Omental fat pad (tissue), 4 donors: ENCODE data around the gene MTHFD2L. TPM values are rescaled to one million over a fixed set of nuclear protein-coding genes. Genes with fewer than 3 reads are reported as not detected.
A peak's percentile ranks its signal among the peaks of the same experiment; 100 is the strongest.

Source experiments
- ATAC-seq: fragments of 150-250 bp; one replicate; pipeline ENCODE4 v1.9.1; 2016; ENCODE audit warnings: mild to moderate bottlenecking, moderate library complexity; ENCODE audit not compliant: low FRiP score
- DNase-seq: peaks from one replicate; pipeline ENCODE4 v3.0.0-alpha.2; 2019; ENCODE audit warnings: low spot score
- CTCF ChIP-seq, 3 donors: fragments of 450-650 bp; IDR thresholded peaks; one replicate each; pipeline ENCODE4 v1.5.1; 2016 to 2017; ENCODE audit warnings: antibody characterized with exemption in 3 of 3, mild to moderate bottlenecking in 3 of 3, moderate library complexity in 2 of 3
- total RNA-seq, 4 donors: library from RNA; depleted of rRNA; stranded (reverse); fragments of >200 nt; gene quantifications; one replicate each; pipeline ENCODE4 v1.1.0, GENCODE V29; 2016

Gene MTHFD2L
- total RNA-seq, 4 donors from 2014 or later, result 12.2 to 23.2 (median 18.4) TPM

GRCh38 chr4:74263551-74263950 lies 105.6 kb downstream of the MTHFD2L start:
- TF ChIP-seq CTCF (IDR thresholded peaks at IDR 0.05), result no peak
- DNase-seq (no peak), ATAC-seq (no peak)

- TF ChIP-seq CTCF (IDR thresholded peaks at IDR 0.05), result no peak
- DNase-seq (no peak), ATAC-seq (no peak)
Measured at GRCh38 chr4:74266081-74266480, 108.2 kb downstream of the MTHFD2L start.

- TF ChIP-seq CTCF (IDR thresholded peaks at IDR 0.05), result no peak
- DNase-seq (no peak), ATAC-seq (peak; percentile 86)
Measured at GRCh38 chr4:74267998-74268606, 110.2 kb downstream of the MTHFD2L start.

- DNase-seq (no peak), ATAC-seq (no peak)
- TF ChIP-seq CTCF (IDR thresholded peaks at IDR 0.05), result no peak
Measured at GRCh38 chr4:74268643-74269042, 110.7 kb downstream of the MTHFD2L start.

- DNase-seq (no peak), ATAC-seq (no peak)
- no peak for TF ChIP-seq CTCF (IDR thresholded peaks at IDR 0.05)
Measured at GRCh38 chr4:74278490-74278889, 120.6 kb downstream of the MTHFD2L start.

- ATAC-seq, result no peak
- TF ChIP-seq CTCF (IDR thresholded peaks at IDR 0.05), result no peak
- no peak for DNase-seq
Measured at GRCh38 chr4:74279716-74280115, 121.8 kb downstream of the MTHFD2L start.

GRCh38 chr4:74282926-74283325 lies 125.0 kb downstream of the MTHFD2L start:
- no peak for TF ChIP-seq CTCF (IDR thresholded peaks at IDR 0.05)
- ATAC-seq, result no peak
- DNase-seq, result no peak
